HG03280 (cell line): Measurements from ENCODE around the gene CHST13.

Experiments
- ATAC-seq: cut with Tn5 transposase; IDR thresholded peaks from one replicate; pipeline ENCODE4 v1.9.1; 2021; ENCODE audit warnings: mild to moderate bottlenecking, moderate library complexity; ENCODE audit not compliant: unreplicated experiment

Gene CHST13

DNA sequence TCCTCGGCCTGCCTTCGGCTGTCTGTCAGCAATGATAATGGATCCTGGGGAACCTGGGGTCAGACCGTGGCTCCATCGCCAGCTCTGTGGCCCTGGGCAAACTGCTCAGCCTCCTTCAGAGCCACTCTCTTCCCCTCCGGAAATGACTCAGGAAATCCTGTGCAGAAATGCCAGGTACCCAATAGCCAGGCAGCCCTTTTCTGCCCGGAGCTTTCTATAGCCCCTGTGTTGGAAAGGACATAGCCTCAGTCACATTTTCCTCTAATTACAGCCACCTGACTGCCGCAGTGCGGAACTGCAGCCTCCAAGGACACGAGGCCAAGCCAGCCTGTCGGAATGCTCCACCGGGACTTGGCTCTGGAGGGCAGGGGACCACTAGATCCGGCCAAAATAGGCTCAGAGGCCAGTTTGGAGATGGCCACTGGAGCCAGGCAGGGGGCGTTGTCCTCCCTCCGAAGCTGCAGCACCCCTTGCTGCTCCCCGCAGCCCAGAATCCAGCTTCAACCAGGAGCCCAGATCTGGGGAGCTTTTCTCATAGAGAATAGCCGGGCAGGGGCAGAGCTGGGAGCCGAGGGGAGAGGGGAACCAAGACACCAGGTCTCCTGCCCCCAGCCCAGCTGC lies 36.7 kb upstream of the CHST13 start:
- ATAC-seq: no peak

DNA sequence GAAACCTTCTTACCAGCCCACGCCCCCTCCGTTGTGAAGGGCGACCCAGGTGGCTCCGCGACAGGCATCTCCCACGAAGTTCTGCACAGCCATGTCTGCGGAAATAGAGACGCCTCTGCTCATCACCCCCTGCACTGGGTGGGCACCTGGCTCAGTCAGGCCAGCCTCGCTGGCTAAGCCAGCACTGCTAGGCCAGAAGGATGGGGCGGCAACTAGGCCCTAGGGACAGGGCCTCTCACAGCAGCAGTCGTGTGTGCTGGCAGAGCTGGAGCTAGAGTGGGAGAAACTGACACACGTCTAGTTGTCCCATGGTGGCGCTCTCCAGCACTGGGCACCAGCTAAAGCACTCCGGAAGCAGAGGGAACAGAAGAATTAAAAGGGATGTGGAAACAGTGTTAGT lies 35.8 kb upstream of the CHST13 start:
- no peak for ATAC-seq

DNA sequence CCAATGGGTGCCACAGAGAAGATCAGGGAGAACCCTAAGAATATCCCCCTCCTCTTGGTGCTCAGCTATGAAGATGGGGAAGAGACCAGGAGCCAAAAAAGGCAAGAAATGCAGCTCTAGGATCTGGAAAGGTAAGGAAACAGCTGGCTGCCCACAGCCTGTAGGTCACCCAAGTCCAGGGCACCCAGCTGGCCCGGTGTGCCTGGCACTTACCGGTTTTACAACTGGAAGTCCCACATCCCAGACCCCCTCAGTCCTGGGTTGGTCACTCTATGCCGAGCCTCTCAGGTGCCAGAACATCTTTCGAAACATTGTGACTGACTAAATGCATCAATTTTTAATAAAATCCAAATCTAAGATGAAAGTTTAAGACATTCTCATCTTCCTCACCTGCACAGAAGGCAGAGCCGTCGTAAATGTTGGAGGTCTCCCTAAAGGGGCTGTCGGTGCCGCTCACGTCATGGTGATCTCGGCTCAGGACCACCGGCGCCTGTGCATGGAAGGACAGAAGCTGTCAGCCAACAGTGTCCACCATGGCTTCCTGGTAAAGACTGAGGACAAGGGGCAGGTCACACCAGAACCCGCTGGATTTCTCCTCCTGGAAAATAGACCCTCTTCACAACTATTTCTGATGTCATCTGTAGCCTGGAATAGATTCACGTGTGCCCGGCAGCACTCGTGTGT lies 34.9 kb upstream of the CHST13 start:
- ATAC-seq: no peak

DNA sequence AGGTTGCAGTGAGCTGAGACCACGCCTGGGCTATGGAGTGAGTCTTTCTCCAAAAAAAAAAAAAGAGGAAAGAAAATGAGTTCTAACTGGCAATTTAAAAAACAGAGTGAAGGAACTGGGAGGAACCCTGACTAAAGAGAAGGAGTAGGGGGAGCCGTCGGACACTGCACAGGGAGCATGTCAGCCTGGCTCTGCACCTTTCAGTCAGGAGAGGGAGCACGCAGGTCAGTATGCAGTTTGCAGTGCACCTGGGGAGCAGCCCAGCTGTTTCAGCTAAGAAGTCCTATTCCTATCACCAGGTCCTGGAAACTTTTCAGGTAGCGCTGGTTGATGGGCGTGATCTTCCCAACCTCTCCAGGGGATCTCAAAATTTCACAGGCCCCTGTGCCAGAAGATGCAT lies 33.3 kb upstream of the CHST13 start:
- ATAC-seq: no peak

DNA sequence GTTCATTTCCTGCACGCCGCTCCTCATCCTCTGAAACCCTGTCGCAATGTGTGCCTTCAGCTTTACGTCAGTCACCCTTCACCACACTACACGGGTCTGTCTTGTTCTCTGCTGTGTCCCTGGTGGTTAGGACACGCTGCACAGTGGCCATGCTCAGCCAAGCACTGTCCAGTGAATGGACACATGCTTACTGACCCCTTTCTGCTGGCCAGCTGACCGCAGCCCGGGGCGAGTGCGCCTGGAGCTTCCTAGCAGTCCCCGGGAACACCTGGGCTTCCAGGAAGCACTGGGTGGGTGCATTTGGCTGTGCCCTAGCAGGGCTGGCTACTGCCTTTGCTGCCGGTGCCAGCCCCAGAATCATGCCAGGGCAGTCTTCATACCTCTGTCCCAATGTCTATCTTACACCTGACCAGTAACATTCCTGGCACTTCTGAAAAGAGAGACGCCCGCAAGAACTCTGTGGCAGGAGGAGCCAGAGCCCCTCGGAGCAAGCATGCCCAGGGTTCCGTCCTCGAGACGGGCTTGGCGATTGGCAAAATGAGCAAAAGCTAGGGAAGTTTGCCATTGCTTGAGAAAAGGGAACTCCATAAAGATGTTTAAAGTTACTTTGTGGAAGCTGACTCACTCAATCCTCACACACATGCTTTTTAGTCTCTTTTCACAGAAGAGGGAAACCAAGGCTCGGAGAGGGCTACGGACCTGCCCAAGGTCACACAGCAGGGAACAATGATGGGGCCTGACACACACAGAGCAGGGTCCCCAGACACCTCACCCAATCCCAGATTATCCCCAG lies 32.5 kb upstream of the CHST13 start:
- ATAC-seq: no peak

DNA sequence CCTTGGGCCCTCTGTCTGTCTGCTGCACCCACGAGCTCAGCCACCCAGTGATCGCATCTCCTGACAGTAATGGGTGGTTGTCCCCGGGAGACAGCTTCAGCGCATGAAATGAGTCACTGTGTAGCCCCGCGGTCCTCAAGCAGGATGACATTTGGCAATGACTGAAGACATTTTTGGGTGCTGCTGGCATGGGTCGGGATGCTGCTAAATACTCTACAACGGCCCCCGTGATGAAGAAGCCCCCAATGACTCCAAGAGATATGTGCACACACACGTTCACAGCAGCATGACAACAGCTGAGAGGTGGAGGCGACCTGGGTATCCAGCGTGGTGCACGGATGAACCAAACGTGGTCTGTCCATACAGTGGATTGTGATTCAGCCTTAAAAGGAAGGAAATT lies 30.9 kb upstream of the CHST13 start:
- ATAC-seq: no peak

DNA sequence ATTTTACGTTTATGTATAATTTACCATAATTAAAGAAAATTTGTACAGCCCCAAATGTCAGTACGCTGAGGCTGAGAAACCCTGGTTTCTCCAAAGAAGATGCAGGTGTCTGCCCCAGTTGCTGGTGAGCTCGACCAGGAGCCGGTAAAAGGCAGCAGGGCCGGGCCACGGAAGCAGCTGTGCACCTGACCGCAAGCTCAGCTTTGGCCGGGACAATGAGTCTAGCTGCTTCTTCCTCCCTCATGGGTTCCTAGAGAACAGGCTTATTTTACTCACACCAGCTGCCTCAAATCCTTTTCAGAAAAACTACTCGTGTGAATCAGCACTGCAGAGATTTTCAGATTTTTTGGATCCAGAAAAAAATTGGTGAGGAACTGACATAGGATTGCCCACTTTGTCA lies 30.2 kb upstream of the CHST13 start:
- ATAC-seq: no peak

DNA sequence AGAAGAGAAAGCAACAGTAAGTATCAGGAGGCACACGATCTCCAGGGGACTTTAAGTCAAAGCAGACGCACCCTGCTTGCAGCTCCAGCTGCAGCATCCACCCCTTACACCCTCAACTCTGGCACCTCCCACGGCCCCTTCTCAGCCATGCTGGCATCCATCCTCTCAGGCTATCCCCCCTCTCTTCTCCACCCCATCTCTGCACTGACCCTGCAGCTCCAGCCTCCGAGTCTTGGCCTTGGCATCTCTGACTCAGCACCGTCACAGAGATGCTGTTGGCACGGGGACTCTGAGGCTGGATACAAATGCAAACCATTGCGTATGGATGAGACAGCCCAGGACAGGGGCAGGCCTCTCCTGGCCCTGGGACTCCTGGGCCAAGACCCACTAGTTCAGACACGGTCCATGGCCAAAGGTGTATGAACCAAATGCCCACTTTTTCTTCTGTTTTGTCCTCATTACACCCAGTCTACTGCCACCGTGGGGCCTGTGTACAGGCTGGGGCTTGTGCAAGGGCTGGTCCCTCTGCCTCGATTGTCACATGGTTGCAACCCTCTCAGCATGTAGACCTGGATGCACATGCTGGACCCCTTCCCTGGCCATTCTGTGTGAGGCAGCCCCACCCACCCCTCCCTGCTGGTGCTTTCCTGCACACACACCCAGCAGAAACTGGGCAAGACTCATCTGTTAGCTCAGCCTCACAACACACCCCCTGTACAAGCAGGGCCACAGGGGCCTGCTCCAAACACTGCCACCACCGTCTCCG lies 29.6 kb upstream of the CHST13 start:
- ATAC-seq: no peak

DNA sequence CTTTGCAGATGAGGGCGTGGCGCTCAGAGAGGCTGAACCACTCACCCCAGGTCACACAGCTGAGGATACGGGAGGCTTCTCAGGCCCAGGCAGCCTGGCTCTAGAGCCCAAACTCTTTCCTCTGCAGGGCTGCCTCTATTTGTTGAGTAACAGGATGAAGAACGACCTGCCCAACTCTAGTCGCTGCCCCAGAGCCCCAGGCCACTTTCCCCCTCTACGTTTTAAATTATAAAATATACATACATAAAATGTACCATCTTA lies 29.1 kb upstream of the CHST13 start:
- ATAC-seq: no peak

DNA sequence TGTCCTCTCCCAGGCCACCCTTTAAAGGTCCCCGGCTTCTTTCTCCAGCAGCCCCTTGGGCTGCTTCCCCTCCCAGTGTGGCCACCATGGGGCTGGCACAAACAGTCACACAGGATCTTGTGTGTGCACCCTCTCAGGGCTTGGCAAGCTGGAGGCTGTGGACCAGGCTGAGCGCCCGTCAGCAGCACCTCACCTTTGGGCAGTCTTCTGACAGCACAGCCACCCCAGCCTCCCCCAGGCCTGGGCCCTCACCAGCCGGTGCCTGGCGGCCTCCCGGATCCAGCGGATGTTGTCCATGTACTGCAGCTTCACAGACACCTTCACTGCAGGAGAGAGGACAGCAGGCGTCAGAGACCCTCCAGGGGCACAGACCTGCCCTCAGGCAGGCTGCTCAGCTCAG lies 28.2 kb upstream of the CHST13 start:
- no peak for ATAC-seq

DNA sequence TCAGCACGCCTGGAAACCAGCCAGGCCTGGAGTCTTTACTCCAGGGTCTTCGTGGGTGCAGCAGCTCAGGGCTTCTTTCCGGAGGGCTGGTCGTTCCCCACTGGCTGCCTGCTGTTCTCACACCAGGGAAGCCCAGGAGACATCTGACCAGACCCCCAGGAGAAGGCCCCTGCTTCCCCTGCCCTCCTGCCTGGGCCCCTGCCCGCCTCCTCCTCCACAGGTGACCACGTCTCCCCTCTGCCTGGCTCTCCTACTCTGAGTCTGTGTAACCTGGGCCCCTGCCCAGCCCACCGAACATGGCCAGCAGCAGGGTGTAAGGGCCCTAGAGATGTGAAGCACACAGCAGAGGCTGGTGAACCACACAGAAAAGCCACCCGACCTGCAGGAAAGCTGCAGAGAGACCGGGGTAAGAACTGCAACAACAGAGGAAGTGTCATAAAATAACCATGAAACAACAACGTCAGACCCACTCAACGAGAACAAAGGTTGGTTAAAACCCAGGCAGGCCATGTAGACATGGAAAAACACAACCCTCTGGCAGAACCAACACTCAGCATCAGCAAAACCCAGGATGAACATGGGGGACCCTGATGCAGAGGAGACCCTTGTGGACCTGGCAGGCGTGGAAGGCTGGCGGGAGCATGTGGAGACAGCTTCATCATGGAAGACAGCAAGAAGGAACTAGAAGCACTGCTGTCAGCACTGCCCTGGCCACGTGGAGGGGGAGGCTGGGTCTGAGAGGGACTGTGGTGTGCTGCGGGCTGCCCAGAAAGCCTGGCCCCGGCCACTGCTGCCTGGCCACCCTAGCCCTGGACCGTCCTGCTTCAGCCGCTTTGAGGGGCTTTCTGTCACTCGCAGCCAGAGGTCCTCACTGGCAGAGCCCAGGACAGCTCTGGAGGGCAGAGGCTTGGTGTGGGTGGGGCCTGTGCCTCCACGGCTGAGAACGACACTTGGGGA lies 26.8 kb upstream of the CHST13 start:
- ATAC-seq: no peak

DNA sequence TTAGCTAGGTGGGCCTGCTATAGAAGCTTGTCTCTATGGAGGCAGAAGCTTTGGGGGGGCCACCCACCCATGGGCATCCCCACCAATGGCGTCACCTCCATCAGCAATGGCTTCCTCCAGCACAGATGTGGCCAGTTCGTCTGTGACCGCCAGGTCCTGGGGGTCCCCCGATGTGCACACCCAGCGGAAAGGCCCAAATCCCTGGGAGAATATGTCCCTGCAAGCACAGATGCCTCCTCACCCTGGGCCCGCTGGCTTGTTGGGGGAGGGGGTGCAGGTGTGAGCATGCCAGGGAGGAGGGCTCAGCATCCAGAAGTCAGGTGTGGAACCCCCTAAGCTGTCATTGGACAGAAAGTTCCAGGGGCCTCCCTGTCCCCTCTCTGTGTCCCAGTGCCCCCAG lies 26.0 kb upstream of the CHST13 start:
- no peak for ATAC-seq

DNA sequence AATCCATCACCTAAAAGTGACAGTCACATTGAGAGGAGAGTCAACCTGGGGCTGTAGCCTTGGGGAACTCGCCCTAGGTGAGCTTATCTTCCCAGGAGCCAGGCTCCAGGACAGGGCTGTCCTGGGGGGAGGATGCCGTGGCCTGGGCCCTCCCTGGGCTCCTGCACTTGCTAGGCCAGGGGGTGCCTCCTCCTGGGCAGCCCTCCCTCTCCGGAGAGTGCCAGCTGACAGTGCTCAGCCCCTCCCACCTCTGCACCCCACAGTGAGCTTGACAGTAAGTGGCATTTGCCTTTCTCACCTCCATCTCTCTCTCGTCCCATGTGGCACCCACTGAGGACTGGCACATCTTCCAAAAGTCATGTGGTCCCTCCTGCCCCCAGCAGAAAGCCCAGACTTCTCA lies 25.5 kb upstream of the CHST13 start:
- no peak for ATAC-seq

DNA sequence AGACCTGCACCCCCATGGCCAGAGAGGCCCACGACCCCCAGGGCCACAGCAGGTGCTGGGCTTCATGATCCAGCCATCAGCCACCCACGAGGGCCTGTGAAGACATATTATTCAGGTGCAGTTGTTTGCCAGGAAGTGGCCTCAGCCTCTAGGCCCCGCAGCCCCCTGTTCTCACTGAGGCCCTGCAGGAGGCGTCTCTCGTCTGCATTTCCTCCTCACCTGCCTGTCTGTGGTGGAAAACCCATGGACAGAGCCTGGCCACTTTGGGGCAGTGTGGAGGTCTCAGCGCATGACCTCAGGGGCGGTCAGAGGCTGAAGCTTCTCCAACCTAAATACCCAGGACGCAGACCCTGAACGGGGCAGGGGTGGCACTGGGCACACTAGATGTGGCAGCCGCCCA lies 25.0 kb upstream of the CHST13 start:
- no peak for ATAC-seq

DNA sequence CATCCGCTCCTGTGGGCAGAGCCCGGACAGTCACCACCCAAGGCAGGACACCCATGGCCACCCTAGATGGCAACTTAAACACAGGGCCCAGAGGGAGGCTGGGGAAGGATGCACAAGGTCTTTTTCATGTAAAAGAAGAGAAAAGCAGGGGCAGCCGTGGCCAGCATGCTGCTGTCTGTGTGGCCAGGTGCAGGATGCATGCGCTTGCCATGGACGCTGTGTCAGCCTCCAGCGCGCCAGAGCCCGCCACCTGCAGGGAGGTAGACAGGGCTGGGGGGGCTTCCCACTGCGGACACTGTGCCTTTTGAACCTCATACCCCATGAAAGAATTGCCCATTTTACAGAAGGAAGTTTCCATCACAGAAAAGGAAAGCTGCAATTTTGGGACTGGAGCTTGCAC lies 24.6 kb upstream of the CHST13 start:
- ATAC-seq: no peak

DNA sequence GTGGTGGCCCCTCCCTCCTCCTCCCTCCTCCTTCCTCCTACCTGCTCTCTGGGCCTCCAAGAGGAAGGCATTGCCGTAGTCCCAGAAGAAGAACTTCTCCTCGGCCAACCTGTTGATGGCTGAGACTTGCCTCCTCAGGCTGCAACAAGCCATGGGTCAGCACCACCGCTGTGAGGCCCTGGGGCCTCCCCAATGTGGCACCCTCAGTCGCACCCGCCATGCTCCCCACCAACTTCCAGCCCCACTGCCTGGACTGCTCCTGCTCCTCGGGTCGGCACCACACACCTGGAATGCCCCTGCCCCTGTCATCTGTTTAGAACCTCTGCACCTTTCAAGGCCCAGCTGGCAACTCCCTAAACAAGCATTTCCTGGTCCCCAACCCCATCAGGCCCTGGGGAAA lies 23.9 kb upstream of the CHST13 start:
- ATAC-seq: no peak

DNA sequence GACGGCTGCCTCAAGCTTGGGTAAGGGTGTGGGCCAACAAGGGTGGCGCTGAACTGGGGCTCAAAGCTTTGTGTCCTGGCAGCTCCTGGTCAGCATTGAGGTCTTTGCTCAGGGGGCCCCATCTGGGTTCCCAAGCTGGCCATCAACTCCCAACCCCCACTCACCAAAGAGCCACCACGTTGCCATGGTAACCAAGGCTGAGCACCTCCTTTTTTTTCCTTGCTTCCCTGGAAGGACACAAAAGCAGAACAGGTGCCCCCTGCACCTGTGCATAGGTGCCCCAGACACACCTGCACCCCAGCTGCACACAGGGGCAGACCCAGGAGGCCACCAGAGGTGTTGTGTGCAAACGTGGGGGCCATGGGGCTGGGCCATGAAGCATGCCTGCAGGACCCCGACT lies 22.9 kb upstream of the CHST13 start:
- ATAC-seq: no peak

DNA sequence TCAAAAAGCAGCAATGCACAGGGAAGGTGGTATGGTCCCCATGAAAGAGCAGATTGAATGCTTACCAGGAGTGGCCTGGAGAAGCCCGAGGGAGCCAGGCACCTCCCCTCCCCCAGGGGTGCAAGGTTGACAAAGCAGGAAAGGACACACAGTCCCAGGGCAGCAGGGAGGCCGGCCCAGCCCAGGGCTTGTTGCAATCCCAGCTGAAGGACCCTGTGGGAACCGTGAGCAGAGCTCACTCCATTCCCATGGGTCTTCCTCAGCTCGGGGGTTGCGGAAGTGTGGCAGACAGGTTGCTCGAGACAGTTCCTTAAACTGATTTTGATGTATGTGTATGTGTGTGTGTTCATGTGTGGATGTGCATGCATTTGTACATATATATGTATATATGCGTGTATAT lies 22.2 kb upstream of the CHST13 start:
- ATAC-seq: no peak

DNA sequence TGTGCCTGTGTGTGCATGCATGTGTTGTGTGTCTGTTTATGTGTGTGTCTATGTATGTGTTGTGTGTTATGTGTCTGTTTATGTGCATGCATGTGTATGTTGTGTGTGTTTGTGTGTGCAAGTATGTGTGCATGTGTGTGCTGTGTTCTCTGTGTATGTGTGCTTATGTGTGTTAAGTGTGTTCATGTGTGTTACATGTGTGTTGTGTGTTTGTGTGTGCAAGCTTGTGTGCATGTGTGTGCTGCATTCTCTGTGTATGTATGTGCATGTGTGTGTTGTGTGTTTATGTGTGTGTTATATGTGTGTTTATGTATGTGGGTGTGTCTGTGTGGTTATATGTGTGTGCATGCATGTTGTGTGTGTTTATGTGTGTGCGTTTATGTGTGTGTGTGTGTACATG lies 21.3 kb upstream of the CHST13 start:
- no peak for ATAC-seq

DNA sequence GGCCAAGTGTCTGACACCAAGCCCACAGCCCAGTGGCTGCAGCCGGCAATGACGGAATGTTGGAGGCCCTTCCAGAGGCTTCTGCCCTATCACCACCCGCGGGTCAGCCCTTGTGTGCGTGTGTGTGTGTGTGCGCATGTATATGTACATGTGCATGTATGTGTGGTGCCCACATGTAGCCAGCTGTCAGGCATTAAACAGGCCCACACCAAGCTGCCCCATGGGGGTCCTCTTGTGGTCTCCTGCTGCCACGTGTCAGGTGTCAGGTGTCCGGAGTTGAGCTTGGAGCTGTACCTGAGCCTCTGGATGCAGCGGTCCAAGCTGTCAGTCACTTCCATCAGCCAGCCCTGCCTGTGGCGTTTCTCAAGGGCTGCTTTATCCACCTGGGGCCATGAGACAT lies 20.3 kb upstream of the CHST13 start:
- ATAC-seq: no peak

DNA sequence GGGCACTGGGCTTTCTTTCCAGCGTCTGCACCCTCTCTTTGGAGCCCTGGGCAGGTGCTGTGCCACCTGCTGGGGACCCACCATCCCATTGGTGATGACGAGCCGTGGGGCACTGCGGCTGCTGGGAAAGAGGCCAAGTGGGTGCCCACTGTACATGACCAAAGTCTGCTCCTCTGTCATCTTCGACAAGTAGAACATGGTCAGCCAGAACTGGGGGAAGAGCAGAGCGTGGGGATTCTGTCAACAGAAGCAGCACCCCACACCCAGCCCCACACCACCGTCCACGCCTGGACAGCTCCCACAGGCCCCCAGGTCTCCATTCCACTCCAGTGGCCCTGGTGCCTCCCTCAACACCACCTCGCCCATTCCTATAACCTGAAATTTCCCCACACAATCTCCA lies 16.1 kb upstream of the CHST13 start:
- no peak for ATAC-seq
